GM21619 (cell line): ENCODE results near the gene ALX3.

Experiments
- ATAC-seq: cut with Tn5 transposase; IDR thresholded peaks from one replicate; pipeline ENCODE4 v1.9.1; 2021; ENCODE audit not compliant: unreplicated experiment

ALX3 gene

DNA sequence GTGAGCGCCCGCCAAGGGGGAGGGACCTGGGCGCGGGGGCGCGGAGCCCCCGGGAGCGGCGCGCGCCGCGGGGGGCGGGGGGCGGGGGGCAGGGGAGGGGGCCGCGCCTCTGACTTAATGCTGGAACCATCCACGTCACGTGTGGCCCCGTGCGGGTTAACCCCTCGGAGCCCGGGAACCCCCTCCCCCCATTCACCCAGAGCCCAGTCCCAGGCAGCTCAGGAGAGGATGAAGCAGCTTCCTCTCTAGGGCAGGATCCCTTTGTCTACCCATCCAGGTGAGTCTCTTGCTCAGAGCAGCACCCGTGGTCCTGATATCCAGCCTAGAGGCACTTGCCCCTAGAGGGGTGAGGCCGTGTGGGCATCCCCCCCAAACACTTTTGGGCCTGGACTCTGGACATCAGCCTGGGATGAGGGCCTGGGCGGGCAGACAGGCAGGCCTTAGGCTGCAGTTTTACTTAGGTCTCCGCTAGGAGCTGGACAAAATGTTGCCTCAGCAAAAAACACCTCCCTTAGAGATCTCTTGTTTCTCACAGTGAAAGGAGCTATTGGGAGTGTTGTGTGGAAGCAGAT, at the start of gene ALX3:
TSS of gene ALX3 (minus strand) at position 2 of the 572 bp plus-strand sequence. CDS start 60 bp downstream, outside the sequence.
- ATAC-seq: no peak

DNA sequence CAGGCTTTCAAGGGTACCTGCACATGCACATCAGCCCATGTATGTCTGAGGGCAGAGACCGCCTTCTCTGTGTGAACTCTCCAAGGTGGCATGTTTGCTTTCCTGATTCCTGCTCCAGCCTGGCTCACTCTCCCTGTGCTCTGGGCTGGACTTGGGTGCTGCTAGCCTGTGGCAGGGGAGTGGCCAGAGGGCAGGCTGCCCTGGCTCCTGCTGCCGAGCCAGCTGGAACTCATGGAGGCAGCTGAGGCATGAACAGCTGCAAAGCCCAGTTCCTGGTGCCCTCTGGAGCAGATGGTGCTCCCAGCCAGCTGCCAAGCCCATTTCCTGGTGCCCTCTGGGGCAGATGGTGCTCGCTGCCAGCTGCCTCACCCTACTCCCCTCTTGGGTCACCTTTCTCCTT, 49.4 kb upstream of the ALX3 start:
- ATAC-seq: no peak

DNA sequence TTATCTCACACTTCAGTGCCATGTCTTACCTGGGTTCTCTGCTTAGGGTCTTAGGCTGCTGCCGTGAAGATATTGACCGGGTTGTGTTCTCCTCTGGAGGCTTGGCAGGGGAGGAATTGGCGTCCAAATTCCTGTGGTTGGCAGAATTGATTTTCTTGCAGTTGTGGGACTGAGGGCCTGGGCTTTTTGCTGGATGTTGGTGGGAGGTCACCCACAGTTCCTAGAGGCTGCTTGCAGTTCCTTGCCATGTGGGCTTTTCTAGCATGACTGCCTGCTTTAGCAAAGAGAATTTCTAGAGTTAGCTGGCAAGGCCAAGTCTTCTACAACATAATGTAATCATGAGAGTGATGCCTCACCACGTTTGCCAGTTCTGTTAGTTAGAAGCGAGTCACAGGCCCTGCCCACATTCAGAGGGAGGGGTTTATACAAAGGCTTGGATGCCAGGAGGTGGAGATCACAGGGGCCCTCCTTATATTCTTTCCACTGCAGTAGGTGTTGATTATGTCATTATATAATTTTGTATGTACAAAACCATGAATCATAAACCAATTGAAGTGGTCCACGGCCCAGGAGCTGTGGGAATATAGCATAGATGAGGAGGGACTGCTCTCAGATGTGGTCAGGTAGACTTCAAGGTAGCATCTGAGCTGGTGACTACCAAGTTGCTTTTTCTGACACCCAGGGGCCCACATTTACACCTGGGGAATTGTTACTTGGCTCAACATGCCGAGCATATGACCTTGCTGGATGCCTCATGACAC, 48.3 kb upstream of the ALX3 start:
- ATAC-seq: no peak

DNA sequence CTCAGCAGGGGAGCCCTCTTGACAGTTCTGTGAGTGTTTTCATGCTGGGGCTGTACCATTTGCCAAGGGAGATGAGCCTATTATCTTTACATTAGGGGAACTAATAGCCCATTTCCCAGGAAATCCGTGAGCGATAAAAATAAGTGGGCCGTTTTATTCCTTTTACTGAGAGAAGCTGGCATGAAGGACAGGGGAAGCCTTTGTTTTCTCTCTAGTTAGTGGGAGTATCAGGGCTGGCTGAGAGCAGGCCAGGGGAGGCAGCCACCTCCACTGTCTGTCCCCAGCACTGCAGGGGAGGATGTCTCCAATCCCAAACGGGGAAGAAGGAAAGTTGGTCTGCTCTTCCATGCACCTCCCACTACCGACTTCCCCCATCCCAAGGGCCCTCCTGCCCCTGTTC, 44.3 kb upstream of the ALX3 start:
- no peak for ATAC-seq

DNA sequence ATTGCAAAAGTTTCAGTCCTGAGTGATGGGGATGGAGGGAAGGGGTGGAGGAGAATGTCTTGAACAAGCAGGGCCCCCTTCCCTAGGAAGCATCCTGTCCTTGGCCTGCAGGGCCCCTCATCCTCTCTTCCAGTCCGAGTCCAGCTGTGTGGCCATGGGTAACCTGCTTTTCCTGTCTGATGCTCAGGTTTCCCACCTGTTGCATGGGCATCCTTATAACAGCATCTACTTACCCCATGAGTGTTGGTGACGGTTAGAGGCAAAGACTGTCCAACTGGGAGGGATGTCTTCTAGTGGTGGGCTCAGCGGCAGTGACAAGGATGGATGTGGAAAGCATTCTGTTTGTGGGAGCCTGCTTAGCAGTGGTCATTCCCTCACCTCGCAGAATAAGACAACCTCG, 43.7 kb upstream of the ALX3 start:
- ATAC-seq: no peak

DNA sequence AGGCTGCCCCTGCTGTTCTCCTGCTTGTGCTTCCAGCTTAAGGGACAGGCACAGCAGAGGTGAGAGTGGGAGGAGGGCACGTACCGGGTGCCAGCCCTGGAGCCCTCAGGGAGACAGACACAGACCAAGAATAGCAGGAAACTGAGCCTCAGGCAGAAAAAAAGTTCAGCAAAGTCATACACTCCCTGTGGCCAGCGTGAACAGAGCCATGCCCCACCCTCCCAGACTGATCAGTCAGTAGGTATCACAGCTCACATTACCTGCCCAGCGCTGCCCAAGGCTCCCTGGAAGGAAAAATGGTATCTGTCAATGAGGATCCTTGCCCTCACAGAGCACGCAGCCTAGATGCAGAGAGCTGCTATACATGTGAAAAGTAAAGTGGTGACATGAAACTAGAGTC, 43.1 kb upstream of the ALX3 start:
- ATAC-seq: no peak

DNA sequence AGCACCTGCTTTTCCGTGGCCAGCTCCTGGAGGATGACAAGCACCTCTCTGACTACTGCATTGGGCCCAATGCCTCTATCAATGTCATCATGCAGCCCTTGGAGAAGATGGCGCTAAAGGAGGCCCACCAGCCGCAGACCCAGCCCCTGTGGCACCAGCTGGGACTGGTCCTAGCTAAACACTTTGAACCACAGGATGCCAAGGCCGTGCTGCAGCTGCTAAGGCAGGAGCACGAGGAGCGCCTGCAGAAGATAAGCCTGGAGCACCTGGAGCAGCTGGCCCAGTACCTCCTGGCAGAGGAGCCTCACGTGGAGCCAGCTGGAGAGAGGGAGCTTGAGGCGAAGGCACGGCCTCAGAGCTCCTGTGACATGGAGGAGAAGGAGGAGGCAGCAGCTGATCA, 42.2 kb upstream of the ALX3 start:
- no peak for ATAC-seq

DNA sequence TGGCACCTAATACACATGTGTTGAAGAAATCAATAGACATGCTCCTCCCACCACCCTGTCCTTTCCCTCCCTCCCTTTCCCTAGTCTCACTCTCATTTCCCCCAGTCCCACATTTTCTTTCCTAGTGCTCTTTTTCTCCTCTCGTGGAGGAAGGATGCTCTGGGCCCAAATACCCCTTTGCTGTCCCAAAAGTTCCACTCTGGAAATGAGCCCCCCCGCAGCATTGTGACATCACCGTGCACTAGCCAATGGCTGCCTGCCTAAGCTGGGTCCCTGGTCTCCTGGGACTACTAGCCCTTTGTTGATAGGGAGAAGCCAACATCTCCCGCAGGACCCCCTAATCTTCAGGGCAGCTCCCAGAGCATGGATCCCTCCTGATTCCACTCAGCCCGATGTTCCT, 41.7 kb upstream of the ALX3 start, which contains the start of gene UBL4B:
TSS of gene UBL4B (plus strand) at position 301 of the 400 bp plus-strand sequence. CDS start at position 393, 92 bp downstream.
- no peak for ATAC-seq

DNA sequence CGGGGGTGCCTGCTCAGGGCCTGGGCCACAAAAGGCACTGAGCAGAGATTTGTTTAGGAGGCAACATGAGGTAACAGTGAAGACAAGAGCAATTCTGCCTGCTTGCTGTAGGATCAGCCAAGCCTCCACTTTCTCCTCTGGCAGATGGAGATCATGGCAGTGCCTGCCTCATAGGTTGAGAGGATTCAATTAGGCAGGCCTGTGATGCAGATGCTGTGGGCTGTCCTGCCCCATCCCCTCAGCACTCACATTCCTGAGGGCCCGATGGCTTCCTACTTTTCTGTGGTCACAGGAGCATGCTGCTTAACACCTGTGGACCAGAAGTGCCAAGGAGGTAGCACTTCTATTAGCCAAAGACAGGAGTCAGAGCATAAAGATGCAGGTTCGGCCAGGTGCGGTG, 40.6 kb upstream of the ALX3 start:
- ATAC-seq: no peak

DNA sequence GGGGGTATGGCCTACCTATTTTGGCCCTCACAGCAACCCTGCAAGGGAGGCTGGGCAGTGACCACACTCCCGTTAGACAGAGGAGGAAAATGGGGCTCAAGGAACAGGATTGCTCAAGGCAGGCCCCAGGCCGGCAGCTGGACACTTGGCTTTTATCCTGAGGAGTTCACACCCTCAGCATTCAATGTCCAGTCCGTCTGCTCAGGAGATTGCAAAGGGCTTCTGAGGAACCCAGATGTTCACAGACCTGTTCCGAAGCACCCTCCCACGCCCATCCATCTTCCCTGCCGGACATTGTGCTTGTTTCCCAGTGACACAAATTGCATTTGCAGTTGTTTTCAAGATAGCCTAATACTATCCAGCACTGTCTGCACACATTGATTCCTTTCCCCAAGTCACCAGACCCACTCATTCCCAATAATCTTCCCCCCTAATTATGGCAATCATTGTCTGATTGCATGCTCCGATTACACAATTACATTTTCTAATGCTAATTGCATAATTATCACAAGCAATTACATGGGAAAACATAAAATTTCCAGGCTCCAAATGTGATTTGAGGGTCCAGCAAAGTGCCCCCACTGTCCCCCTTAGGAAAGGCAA, 37.5 kb upstream of the ALX3 start:
- no peak for ATAC-seq

DNA sequence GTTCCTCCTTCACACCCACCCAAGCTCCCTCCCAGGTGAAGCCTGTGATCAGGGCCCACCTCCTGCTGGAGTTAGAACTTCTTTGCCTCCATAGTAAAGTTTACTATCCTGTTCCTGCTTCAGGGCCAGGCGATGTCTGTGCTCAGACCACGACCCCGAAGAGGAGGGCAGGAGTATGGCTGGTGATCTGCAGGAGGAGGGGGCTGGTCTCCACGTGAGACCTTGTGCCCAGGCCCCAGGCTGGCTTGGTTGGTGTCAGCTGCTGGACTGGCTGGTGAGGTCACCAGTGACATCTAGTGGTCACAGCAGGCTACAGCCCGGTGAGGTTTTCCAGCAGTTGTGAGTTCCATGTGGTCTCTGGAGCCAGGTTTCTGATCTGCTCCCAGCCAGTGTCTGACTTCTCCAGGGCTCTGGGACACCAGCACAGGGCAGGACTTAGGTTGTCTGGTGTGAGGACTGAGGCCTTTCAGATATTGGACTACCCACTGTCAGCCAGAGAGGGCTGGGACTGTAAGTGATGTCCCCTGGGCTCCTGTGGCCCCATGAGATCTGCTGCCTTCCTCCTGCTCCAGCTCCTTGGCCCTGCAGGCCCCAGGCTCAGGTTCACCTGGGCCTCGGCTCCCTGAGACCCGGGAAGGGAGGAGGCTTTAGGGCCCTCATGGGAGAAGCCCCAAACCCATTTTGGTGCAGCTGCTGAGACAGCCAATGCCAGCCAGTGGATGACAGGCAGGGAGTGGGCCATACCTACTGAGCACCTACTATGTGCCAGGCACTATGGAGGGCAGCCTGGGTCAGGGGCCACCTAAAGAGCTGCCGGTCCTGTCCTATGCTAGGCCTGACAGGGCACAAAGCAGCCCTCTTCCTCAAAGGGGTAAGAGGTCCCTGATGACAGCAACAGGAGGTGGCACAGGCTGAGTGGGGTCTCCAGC, 35.8 kb upstream of the ALX3 start:
- ATAC-seq: no peak

DNA sequence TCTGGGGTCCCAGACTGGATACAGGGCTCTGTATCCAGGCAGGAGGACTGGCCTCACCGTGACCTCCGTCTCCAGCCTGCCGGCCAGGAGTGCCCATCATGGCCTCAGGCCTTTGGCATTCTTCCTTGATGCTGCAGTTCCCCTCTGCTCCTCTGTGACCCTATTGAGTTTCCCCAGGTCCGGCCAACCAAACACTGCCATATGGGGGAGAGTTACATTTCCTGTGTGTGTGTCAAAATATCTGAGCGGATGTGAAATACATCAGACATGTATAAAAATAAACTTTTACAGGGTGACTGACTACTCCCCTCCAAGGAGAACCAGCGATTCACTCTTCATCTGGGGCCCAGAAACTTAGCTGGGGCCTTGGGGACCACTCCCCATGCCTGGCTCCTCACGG, 31.6 kb upstream of the ALX3 start:
- no peak for ATAC-seq

DNA sequence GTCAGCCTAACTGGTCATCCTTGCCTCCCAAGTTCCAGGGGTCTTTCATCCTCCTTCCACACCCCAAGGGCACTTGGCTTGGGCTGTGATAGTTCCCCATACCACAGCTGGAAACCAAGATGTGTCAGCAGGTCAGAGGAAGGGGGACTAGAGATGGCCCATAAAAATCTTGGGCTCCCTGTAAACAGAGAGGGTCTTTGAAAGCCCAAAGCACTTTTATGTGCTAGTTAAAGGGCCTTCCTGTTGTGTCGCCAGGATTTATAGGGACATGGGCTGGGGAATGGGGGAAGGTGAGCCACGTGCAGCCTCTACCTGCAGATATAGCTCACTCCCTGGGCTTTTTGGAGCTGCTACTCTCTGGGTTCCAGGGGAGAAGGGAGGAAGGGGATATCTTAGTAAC, 29.9 kb upstream of the ALX3 start:
- no peak for ATAC-seq

DNA sequence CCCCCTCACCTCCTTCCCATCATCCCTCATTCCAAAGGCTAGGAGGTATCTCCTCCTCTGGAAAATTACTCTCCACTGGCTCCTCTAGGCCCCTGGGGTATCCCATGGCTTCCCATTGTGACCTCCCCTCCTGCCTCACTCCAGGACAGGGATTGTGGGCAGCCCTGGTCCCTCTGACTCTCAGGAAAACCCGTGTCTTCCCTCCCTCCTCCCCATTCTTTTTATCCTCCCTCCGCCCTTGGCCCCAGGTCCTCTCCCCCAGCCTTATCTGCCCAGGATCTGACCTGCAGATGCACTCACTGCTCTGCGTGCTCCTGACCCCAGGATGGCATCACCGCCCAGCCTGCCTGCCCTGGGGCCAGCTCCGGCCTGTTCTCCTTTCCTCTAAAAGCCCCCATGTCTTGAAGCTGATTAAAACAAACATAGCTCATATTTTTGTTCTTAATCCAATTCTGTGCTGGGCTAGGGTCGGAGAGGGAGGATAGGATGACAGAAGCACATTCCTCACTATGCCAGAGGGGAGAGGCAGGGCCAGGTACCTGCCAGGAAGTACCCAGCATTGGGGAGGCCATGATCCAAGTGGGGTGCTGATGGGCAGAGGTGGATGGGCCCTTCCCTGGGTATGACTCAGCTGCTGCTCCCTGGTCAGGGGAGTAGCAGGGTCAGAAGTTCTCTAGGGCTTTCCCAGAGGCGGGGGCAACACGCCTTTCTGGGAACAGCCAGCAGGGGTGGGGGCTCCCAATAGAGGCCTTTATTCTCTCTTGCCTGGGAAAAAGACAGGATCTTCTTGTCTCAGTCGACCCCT, 28.0 kb upstream of the ALX3 start:
- ATAC-seq: no peak

DNA sequence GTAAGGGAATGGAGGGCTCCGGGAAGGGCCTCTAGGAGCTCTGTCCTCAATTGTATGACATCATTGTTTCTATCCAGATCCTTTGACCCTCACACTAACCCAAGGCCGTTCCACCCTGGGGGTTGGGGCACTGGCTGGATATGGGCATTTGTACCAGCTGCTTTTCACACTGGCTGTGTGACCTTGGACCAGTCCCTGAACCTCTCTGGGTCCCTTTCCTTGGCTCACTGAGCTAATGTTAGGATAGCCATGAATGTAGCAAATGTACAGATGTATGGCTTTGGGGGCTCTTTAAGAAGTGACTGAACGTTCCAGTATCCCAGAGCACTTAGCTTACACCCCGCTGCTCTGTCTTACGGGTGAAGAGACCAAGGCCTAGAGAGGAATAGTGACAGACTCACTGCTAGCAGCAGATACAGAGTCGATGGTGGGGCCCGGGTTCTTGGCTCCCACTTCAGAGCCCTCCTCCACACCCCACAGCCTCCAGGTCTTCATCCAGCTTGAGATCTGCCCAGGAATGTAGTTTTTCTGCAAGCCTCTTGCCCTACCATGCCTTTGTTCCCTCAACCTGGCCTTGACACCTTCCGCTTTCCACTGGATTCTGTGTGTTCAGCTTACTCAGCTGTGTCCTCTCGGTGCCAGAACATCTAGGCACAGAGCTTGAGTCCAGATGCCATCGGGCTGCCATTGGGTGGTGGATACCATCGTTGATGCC, 27.2 kb upstream of the ALX3 start:
- ATAC-seq: no peak

DNA sequence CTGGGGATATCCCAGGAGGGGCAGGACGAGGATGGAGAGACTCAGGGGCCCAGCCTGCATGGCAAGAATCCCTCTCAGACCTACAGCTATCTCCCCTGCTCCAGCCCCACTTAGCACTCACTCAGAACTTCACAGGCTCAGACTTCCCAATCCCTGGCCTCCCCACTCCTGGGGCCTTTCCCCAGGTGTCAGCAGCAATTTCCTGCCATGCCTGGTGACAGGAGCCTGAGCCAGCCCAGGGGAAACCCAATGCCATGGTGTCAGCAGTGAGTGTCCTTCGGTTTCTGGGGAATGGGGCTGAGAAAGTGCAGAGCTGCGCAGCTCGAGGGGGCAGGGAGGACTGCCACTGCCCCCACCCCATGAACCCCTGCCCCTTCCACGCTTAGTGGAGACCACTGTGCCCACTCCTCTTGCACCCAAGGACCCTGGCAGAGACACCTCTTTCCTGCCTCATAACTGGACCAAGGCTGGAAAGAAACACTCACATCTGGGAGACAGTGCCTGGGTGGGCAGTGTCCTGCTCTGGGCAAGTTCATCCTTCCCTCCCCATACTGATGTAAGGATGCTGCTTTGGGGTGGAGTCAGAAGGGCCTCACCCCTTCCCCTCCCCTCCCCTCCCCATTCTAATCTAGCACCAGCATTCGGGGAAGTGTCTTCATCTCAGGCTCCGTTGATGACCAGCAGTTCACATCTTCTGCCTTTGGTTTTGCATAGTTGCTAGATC, 24.6 kb upstream of the ALX3 start:
- ATAC-seq: no peak

DNA sequence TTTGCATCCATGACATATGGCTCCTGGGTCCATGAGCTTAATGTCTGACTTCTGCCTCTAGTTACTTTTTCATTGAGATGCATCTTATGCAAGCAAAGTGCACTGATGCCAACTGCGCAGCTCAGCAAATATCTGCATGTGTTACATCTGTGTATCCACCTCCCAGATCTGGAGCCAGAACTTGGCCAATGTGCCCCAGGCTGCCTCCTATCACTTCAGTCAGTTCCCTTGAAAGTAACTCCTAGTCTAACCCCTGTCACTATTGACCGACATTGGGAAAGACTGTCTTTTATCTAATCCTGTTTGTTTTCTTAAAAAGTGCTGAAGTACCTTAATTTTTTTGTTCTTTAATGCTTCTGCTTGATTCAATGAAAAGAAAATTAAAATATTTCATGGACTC, 22.5 kb upstream of the ALX3 start:
- ATAC-seq: no peak

DNA sequence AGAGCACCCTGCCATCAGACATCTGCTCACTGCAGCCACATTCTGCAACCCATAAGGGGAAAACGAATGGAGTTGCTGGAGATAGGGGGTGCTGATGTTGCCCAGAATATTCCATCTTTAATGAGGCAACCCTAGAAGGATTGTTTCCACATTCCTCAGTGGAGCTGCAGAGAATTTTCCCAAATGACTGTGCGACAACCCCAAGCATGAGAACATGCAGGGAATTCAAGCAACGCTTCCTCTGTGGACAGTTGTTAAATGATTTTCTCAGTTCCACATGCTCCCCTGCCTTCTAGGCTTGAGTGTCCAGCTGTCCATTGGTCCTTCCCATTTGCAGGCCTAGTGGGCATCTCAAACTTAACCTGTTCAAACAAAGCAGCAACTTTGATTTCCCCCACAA, 21.3 kb upstream of the ALX3 start:
- ATAC-seq: no peak

DNA sequence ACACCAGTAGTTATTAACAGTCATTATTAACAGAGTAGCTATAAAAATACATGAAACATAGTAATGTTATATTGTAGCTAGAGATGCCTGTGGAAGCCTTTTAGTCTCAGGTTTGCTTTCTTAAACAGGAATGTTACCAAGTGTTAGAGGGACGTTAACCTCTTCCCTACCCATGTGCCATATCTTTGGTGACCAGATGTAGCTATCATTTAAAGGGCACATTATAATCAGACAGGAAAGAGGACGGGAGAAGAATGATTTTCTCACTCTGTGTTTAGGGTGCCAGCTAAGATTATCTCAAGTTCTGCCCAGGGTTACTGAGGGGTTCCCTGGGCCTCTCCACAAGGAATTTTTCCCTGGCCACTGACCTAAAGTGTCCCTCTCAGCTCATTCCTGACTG, 20.9 kb upstream of the ALX3 start:
- no peak for ATAC-seq
